Activated T-helper 1 cell treated with anti-CD3 and anti-CD28 coated beads, Interleukin-12 subunit alpha, Interleukin-12 subunit beta, Interleukin-2, Interleukin-4 antibody, amounts not matched to agents 30 ng/mL and 10 ng/mL and 1 ng/mL, durations not matched to agents 14 hours and 24 hours and 36 hours (primary cell): Measurements from ENCODE around the gene SEMA3D. TPM values are rescaled to one million over a fixed set of nuclear protein-coding genes. Genes with fewer than 3 reads are reported as not detected.

Source experiments
- DNase-seq: peaks from one replicate; pipeline ENCODE4 v3.0.0; 2021; ENCODE audit warnings: low spot score
- H3K27ac Mint-ChIP-seq: one replicate; pipeline ENCODE4 v1.8.0; 2021; ENCODE audit warnings: mild to moderate bottlenecking, mixed read lengths
- H3K27me3 Mint-ChIP-seq: one replicate; pipeline ENCODE4 v1.8.0; 2022; ENCODE audit warnings: mild to moderate bottlenecking, moderate library complexity, mixed read lengths; ENCODE audit not compliant: insufficient read depth
- H3K36me3 Mint-ChIP-seq: one replicate; pipeline ENCODE4 v1.8.0; 2021; ENCODE audit warnings: low read depth, mixed read lengths
- H3K4me1 Mint-ChIP-seq: one replicate; pipeline ENCODE4 v1.8.0; 2021; ENCODE audit warnings: low read depth, mixed read lengths
- H3K4me3 Mint-ChIP-seq: one replicate; pipeline ENCODE4 v1.8.0; 2021; ENCODE audit warnings: mild to moderate bottlenecking, moderate library complexity, mixed read lengths
- H3K9me3 Mint-ChIP-seq: one replicate; pipeline ENCODE4 v1.8.0; 2021; ENCODE audit warnings: mixed read lengths
- intact Hi-C: fragments of 100-400 bp; cut with micrococcal nuclease; formaldehyde crosslinking; loops from one replicate; pipeline ENCODE4 v1.15.1; 2024
- total RNA-seq: library from RNA; stranded (reverse); gene quantifications from 2 replicates; pipeline ENCODE4 v1.2.3, GENCODE V29; 2022

SEMA3D gene
- total RNA-seq, 1 donor from 2014 or later: 0.60 TPM

- H3K36me3 Mint-ChIP-seq: no peaks in the 10 kb centered on the region
- intact Hi-C loops: no loop called here
- H3K4me1 Mint-ChIP-seq: no peaks in the 10 kb centered on the region
- H3K4me3 Mint-ChIP-seq: no peak overlapping the region
- no peaks in the 10 kb centered on the region for H3K27me3 Mint-ChIP-seq
- H3K27ac Mint-ChIP-seq: no peak overlapping the region
- no peaks in the 10 kb centered on the region for H3K9me3 Mint-ChIP-seq
- no peak for DNase-seq
Observed at GRCh38 chr7:85135977-85136376, 50.9 kb downstream of the SEMA3D start.

- H3K27me3 Mint-ChIP-seq: no peaks in the 10 kb centered on the region
- no peaks in the 10 kb centered on the region for H3K4me1 Mint-ChIP-seq
- intact Hi-C loops: no loop called here
- H3K9me3 Mint-ChIP-seq: no peaks in the 10 kb centered on the region
- H3K36me3 Mint-ChIP-seq: no peaks in the 10 kb centered on the region
- DNase-seq: no peak
- no peak overlapping the region for H3K4me3 Mint-ChIP-seq
- no peak overlapping the region for H3K27ac Mint-ChIP-seq
Observed at GRCh38 chr7:85133560-85133959, 53.3 kb downstream of the SEMA3D start.

DNA sequence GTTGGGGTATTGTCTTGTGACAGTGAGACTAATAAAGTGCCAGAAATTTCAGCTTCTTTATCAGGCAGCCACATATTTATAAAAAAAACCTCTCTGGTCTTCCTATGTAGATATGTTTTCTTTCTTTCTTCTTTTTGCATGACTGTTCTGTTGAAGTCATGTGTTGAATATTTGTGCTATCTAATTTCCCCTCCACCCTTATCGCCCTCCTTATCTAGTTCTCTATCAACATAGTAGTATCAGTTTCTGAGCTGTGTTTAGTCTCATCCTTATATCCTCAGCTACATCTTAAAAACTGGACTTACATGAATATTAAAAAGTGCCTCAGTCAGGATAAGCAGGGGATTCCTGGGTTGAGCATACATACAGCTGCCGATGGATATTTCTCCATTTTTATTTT, 53.9 kb downstream of the SEMA3D start:
- no peak for DNase-seq
- no peaks in the 10 kb centered on the region for H3K36me3 Mint-ChIP-seq

GRCh38 chr7:85130702-85131101, 56.2 kb downstream of the SEMA3D start:
- H3K27me3 Mint-ChIP-seq: no peaks in the 10 kb centered on the region

More for the DNA sequence above, 53.9 kb downstream of the SEMA3D start:
- Mint-ChIP-seq H3K9me3 (no peaks in the 10 kb centered on the region), H3K27me3 (no peaks in the 10 kb centered on the region), H3K4me1 (no peaks in the 10 kb centered on the region), H3K4me3 (no peak overlapping the region), H3K27ac (no peak overlapping the region)
- intact Hi-C loops: no loop called here

DNA sequence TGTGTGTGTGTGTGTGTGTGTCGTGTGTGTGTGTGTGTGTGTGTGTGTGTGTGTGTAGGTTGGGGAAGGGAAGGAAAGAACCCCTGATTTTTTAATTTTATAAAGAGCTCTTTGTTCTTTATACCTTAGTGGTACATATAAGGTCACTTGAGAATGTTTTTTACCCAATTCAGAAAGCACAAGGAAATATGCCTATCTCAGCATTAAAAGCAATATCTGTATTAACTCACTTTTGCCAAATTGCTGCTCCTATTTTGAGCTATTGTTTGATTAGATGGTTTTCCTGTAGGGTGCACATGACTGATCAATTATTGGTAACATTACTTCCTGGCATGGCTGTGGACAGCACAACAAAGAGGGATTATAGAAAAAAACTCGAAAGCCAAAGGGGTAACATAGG, 60.5 kb downstream of the SEMA3D start:
- intact Hi-C loops: no loop called here
- no peaks in the 10 kb centered on the region for H3K36me3 Mint-ChIP-seq
- H3K4me3 Mint-ChIP-seq: no peak overlapping the region
- no peaks in the 10 kb centered on the region for H3K9me3 Mint-ChIP-seq
- DNase-seq: no peak
- H3K27me3 Mint-ChIP-seq: no peaks in the 10 kb centered on the region
- H3K4me1 Mint-ChIP-seq: no peaks in the 10 kb centered on the region
- no peak overlapping the region for H3K27ac Mint-ChIP-seq

More at GRCh38 chr7:85130702-85131101, 56.2 kb downstream of the SEMA3D start:
- no peaks in the 10 kb centered on the region for H3K4me1 Mint-ChIP-seq
- intact Hi-C loops: no loop called here
- no peak for DNase-seq
- no peak overlapping the region for H3K27ac Mint-ChIP-seq
- no peak overlapping the region for H3K4me3 Mint-ChIP-seq
- no peaks in the 10 kb centered on the region for H3K36me3 Mint-ChIP-seq
- H3K9me3 Mint-ChIP-seq: no peaks in the 10 kb centered on the region

GRCh38 chr7:85125651-85126131, 61.2 kb downstream of the SEMA3D start:
- intact Hi-C loops: no loop called here
- DNase-seq: no peak
- Mint-ChIP-seq H3K27ac (no peak overlapping the region), H3K4me3 (no peak overlapping the region), H3K4me1 (no peaks in the 10 kb centered on the region), H3K27me3 (no peaks in the 10 kb centered on the region), H3K36me3 (no peaks in the 10 kb centered on the region), H3K9me3 (no peaks in the 10 kb centered on the region)

- Mint-ChIP-seq H3K36me3 (no peaks in the 10 kb centered on the region), H3K27me3 (no peaks in the 10 kb centered on the region), H3K9me3 (no peaks in the 10 kb centered on the region), H3K27ac (no peak overlapping the region), H3K4me1 (no peaks in the 10 kb centered on the region), H3K4me3 (no peak overlapping the region)
- intact Hi-C loops: no loop called here
- DNase-seq: no peak
Observed at GRCh38 chr7:85125176-85125575, 61.7 kb downstream of the SEMA3D start.

GRCh38 chr7:85119934-85120333, 66.9 kb downstream of the SEMA3D start:
- DNase-seq: no peak
- H3K9me3 Mint-ChIP-seq: no peaks in the 10 kb centered on the region
- intact Hi-C loops: no loop called here
- no peak overlapping the region for H3K4me3 Mint-ChIP-seq
- no peaks in the 10 kb centered on the region for H3K27me3 Mint-ChIP-seq
- H3K4me1 Mint-ChIP-seq: no peaks in the 10 kb centered on the region
- no peak overlapping the region for H3K27ac Mint-ChIP-seq
- H3K36me3 Mint-ChIP-seq: no peaks in the 10 kb centered on the region

GRCh38 chr7:85115862-85116261, 71.0 kb downstream of the SEMA3D start:
- H3K4me3 Mint-ChIP-seq: no peak overlapping the region
- no peaks in the 10 kb centered on the region for H3K27me3 Mint-ChIP-seq
- intact Hi-C loops: no loop called here
- no peaks in the 10 kb centered on the region for H3K4me1 Mint-ChIP-seq
- H3K9me3 Mint-ChIP-seq: no peaks in the 10 kb centered on the region
- H3K36me3 Mint-ChIP-seq: no peaks in the 10 kb centered on the region
- H3K27ac Mint-ChIP-seq: no peak overlapping the region
- no peak for DNase-seq

DNA sequence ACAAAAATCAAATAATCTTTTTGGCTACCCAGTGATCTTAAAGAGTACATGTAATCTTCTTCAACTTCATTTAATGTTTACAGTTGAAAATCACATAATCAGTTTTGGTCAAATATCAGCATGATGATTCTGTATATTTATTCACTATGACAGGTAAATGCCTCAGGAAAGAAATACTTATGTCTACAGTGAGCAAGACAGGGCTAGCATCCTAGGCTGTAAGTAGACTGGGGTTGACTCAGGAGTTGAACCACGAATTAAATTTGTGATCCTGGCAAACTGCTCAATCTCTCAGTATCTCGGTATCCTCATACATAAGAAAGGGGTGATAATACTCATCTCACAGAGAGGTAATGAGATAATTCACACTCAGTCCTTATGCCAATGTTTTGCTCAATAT, 71.8 kb downstream of the SEMA3D start:
- Mint-ChIP-seq H3K36me3 (no peaks in the 10 kb centered on the region), H3K27ac (no peak overlapping the region), H3K4me1 (no peaks in the 10 kb centered on the region), H3K4me3 (no peak overlapping the region), H3K27me3 (no peaks in the 10 kb centered on the region), H3K9me3 (no peaks in the 10 kb centered on the region)
- intact Hi-C loops: no loop called here
- no peak for DNase-seq

- Mint-ChIP-seq H3K36me3 (no peaks in the 10 kb centered on the region), H3K4me3 (no peak overlapping the region), H3K27ac (no peak overlapping the region), H3K9me3 (no peaks in the 10 kb centered on the region), H3K27me3 (no peaks in the 10 kb centered on the region), H3K4me1 (no peaks in the 10 kb centered on the region)
- intact Hi-C loops: no loop called here
- no peak for DNase-seq
Observed at GRCh38 chr7:85114342-85114741, 72.5 kb downstream of the SEMA3D start.

DNA sequence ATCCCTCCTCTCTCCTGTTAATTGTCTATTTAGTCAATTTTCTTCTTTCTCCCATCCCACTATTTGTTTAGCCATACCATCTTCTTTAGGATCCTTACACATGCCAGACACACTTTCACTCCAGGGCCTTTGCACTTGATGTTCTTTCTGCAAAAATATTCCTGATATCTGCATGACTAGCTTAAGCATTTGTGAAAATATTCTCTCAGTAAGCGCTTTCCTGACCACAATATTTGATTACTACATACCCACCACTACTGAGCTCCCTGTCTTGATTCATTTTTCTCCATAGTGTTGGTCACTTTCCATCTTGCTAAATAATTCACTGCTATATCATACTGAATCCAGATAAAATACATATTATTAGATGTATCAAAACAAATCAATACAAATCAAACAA, 75.1 kb downstream of the SEMA3D start:
- Mint-ChIP-seq H3K4me1 (no peaks in the 10 kb centered on the region), H3K4me3 (no peak overlapping the region), H3K36me3 (no peaks in the 10 kb centered on the region), H3K9me3 (no peaks in the 10 kb centered on the region), H3K27me3 (no peaks in the 10 kb centered on the region), H3K27ac (no peak overlapping the region)
- intact Hi-C loops: no loop called here
- no peak for DNase-seq

- H3K27me3 Mint-ChIP-seq: no peaks in the 10 kb centered on the region
Observed at GRCh38 chr7:85106719-85107118, 80.1 kb downstream of the SEMA3D start.

DNA sequence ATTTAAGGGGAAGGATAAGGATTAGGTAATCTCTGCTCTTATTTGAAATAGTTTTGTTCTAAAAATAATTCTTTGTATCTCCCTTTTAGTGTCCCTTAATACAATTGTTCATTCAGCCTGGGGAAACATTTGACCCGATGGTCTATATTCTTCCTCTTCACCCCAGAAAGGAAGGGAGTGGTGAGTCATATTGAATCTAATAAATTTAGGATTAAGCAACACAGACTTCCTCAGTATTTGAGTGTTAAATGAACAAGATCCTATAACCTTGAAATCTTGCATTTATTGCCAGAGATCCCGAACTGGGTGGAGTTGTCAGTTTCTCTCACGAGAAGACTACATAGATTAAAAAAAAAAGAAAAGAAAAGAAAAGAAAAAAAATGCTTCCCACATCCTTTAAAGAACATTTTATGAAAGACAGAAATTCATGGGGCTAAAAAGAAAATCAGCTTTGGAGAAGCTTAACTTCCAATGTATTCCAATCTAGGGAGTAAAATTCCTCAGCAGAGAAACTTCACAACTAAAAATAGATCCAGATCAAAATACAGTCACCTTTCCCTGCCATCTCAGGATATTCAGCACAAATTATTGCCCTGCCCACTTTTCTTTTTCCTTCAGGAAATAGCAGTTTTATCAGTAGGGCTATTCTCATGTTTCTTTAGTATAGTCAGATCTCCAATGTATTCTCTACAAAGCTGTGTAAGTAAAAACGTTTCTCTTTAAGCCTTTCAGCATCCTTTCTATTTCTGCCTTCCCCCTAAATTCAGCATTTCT, 82.2 kb downstream of the SEMA3D start:
- intact Hi-C loops: no loop called here
- H3K9me3 Mint-ChIP-seq: no peaks in the 10 kb centered on the region
- H3K4me3 Mint-ChIP-seq: no peak overlapping the region
- no peak for DNase-seq
- no peaks in the 10 kb centered on the region for H3K4me1 Mint-ChIP-seq
- no peaks in the 10 kb centered on the region for H3K27me3 Mint-ChIP-seq
- H3K27ac Mint-ChIP-seq: no peak overlapping the region
- H3K36me3 Mint-ChIP-seq: no peaks in the 10 kb centered on the region

More at GRCh38 chr7:85106719-85107118, 80.1 kb downstream of the SEMA3D start:
- H3K9me3 Mint-ChIP-seq: no peaks in the 10 kb centered on the region
- no peaks in the 10 kb centered on the region for H3K36me3 Mint-ChIP-seq
- no peak for DNase-seq
- H3K4me3 Mint-ChIP-seq: no peak overlapping the region
- intact Hi-C loops: no loop called here
- H3K27ac Mint-ChIP-seq: no peak overlapping the region
- H3K4me1 Mint-ChIP-seq: no peaks in the 10 kb centered on the region
